ENCODE results near the gene LPCAT3. TPM values are rescaled to one million over a fixed set of nuclear protein-coding genes. Genes with fewer than 3 reads are reported as not detected.

Gene LPCAT3
- total RNA-seq, 1 donor from 2014 or later = 21.3 TPM

- peaks cover 9% of the 10 kb centered on the region for H3K36me3 Mint-ChIP-seq (ENCODE audit: low read depth)
- H3K4me1 Mint-ChIP-seq = peaks cover 88% of the 10 kb centered on the region
- H3K27ac Mint-ChIP-seq = peak overlapping the region; percentile 96
- H3K9me3 Mint-ChIP-seq = no peaks in the 10 kb centered on the region
- peak; percentile 12 for ATAC-seq (ENCODE audit: low read depth)
- no peaks in the 10 kb centered on the region for H3K27me3 Mint-ChIP-seq
- DNase-seq = peak; percentile 66
- ChIA-PET POLR2A (interaction anchor here (0.5 to 24.6 kb wide), 9 partner anchors 8 to 405 kb away, joined by 3 to 1516 read pairs (median 12); partner anchors contain the start of genes C1RL, EMG1, LPCAT3 and PEX5), CTCF (interaction anchor here (0.6 to 14.9 kb wide), 10 partner anchors 14 to 165 kb away, joined by 3 to 571 read pairs (median 3); partner anchors contain the start of gene SPSB2)
- intact Hi-C loops (cut with micrococcal nuclease) = loop anchor here (1.0 kb wide), 1 partner anchor 8 kb away; no protein-coding TSS in a partner anchor
- TF ChIP-seq CTCF (IDR thresholded peaks at IDR 0.05) = no peak
- H3K4me3 Mint-ChIP-seq = peak overlapping the region; percentile 70
Observed at GRCh38 chr12:6946033-6946919, 72.0 kb downstream of the LPCAT3 start.

GRCh38 chr12:6945613-6946012 lies 72.7 kb downstream of the LPCAT3 start:
- Mint-ChIP-seq H3K4me3 (peak overlapping the region; percentile 70), H3K36me3 (ENCODE audit: low read depth) (peaks cover 12% of the 10 kb centered on the region), H3K9me3 (no peaks in the 10 kb centered on the region), H3K27me3 (no peaks in the 10 kb centered on the region), H3K27ac (peak overlapping the region; percentile 96), H3K4me1 (peaks cover 83% of the 10 kb centered on the region)
- intact Hi-C loops (cut with micrococcal nuclease) = loop anchor here (1.0 kb wide), 1 partner anchor 9 kb away; no protein-coding TSS in a partner anchor
- no peak for ATAC-seq (ENCODE audit: low read depth)
- DNase-seq = no peak
- ChIA-PET CTCF (interaction anchor here (0.9 to 14.9 kb wide), 11 partner anchors 15 to 167 kb away, joined by 3 to 571 read pairs (median 9); partner anchors contain the start of genes C1RL and SPSB2), POLR2A (interaction anchor here (0.6 to 24.6 kb wide), 11 partner anchors 8 to 692 kb away, joined by 3 to 1516 read pairs (median 12); partner anchors contain the start of genes ATN1, C1RL, EMG1 and LPCAT3)
- TF ChIP-seq CTCF (IDR thresholded peaks at IDR 0.05) = no peak

GRCh38 chr12:6944381-6945186 lies 73.7 kb downstream of the LPCAT3 start:
- Mint-ChIP-seq H3K4me3 (peak overlapping the region; percentile 91), H3K27me3 (no peaks in the 10 kb centered on the region), H3K36me3 (ENCODE audit: low read depth) (peaks cover 14% of the 10 kb centered on the region), H3K9me3 (no peaks in the 10 kb centered on the region), H3K27ac (peak overlapping the region; percentile 96), H3K4me1 (peaks cover 72% of the 10 kb centered on the region)
- ChIA-PET POLR2A (interaction anchor here (0.6 to 24.6 kb wide), 41 partner anchors 9 to 1082 kb away, joined by 3 to 1516 read pairs (median 9); partner anchors contain the start of genes ATN1, C1RL, CDCA3 and COPS7A), CTCF (interaction anchor here (0.6 to 14.9 kb wide), 19 partner anchors 8 to 168 kb away, joined by 3 to 571 read pairs (median 7); partner anchors contain the start of genes C1RL, EMG1, LPCAT3 and PHB2)
- TF ChIP-seq CTCF (IDR thresholded peaks at IDR 0.05) = peak; percentile 59
- ATAC-seq (ENCODE audit: low read depth) = peak; percentile 41
- intact Hi-C loops (cut with micrococcal nuclease) = loop anchor here (1.0 to 5.0 kb wide), 10 partner anchors 17 to 192 kb away; partner anchors contain the start of genes C1R, C1RL, EMG1 and LPCAT3
- DNase-seq = peak; percentile 80

- TF ChIP-seq CTCF (IDR thresholded peaks at IDR 0.05) = no peak
- ChIA-PET CTCF (interaction anchor here (0.7 to 14.9 kb wide), 19 partner anchors 9 to 169 kb away, joined by 3 to 571 read pairs (median 6); partner anchors contain the start of genes C1RL, EMG1, LPCAT3 and PHB2), POLR2A (interaction anchor here (0.6 to 24.6 kb wide), 47 partner anchors 9 to 1083 kb away, joined by 3 to 1516 read pairs (median 8); partner anchors contain the start of genes ATN1, C1RL, CDCA3 and COPS7A)
- intact Hi-C loops (cut with micrococcal nuclease) = loop anchor here (1.0 to 5.0 kb wide), 12 partner anchors 7 to 192 kb away; partner anchors contain the start of genes C1R, C1RL, EMG1 and LPCAT3
- H3K36me3 Mint-ChIP-seq (ENCODE audit: low read depth) = peaks cover 16% of the 10 kb centered on the region
- H3K9me3 Mint-ChIP-seq = no peaks in the 10 kb centered on the region
- DNase-seq (peak; percentile 73), ATAC-seq (ENCODE audit: low read depth) (peak; percentile 63)
- H3K4me3 Mint-ChIP-seq = peak within 1 kb of the TSS; percentile 91
- H3K27me3 Mint-ChIP-seq = no peaks in the 10 kb centered on the region
- peaks cover 69% of the 10 kb centered on the region for H3K4me1 Mint-ChIP-seq
- H3K27ac Mint-ChIP-seq = peak within 1 kb of the TSS; percentile 96
Observed at GRCh38 chr12:6943722-6944380, 74.4 kb downstream of the LPCAT3 start, which contains the start of the genes C12orf57 and RNU7-1. TSS of gene C12orf57 (plus strand) at chr12:6944022. CDS start at chr12:6944122, 100 bp downstream. TSS of gene RNU7-1 (plus strand) at chr12:6943816.
